Mucosa of descending colon (tissue), 3 donors: ENCODE data around the gene AFAP1. TPM values are rescaled to one million over a fixed set of nuclear protein-coding genes. Genes with fewer than 3 reads are reported as not detected.

Experiments used
- ATAC-seq: fragments of 200-7000 bp; cut with Tn5 transposase; one replicate; pipeline ENCODE4 v1.9.1; 2020; ENCODE audit warnings: mild to moderate bottlenecking, moderate library complexity
- DNase-seq, 3 donors: peaks; one replicate each; pipeline ENCODE4 v3.0.0-alpha.2; 2020
- H3K36me3 ChIP-seq: fragments of 200-600 bp; one replicate; pipeline ENCODE4 v1.8.0; 2021; ENCODE audit warnings: low read depth, mild to moderate bottlenecking
- H3K4me1 ChIP-seq: fragments of 200-600 bp; one replicate; pipeline ENCODE4 v1.8.0; 2021; ENCODE audit warnings: low read depth, mild to moderate bottlenecking
- H3K4me3 ChIP-seq: fragments of 200-600 bp; one replicate; pipeline ENCODE4 v1.8.0; 2021; ENCODE audit warnings: mild to moderate bottlenecking
- H3K9me3 ChIP-seq: fragments of 200-600 bp; one replicate; pipeline ENCODE4 v1.8.0; 2021; ENCODE audit warnings: mild to moderate bottlenecking
- intact Hi-C, 2 donors: fragments of 100-400 bp; cut with DNase I in 1 of 2; cut with micrococcal nuclease in 1 of 2; formaldehyde crosslinking; loops; one replicate each; pipeline versions ENCODE4 v1.11.0 to v1.11.1; 2022; cut with DNase I, micrococcal nuclease
- total RNA-seq, 3 donors: library from RNA; stranded (reverse); fragmentation: NEBNext Ultra II Directional in 2 of 3; extraction: Animal tissue kit (Norgen Biotek cat#: 25700) in 2 of 3; gene quantifications; one replicate each; pipeline versions ENCODE4 v1.2.1 to v1.2.4, GENCODE V29; 2021 to 2023
- TF ChIP-seq, protein P1 (sequence below): fragments of 200-600 bp; IDR thresholded peaks from one replicate; pipeline ENCODE4 v1.8.0; 2022; ENCODE audit warnings: antibody characterized with exemption, mild to moderate bottlenecking
- donor health status: DM: no; HTN: no; CAD: no; lungs with moderate emphysema.
- donor health status: DM: no; HTN: no; CAD: no.
- donor health status: DM: no; HTN: yes; CAD: no.

The AFAP1 gene
- total RNA-seq, 3 donors from 2014 or later: 31.4 to 59.1 (median 37.1) TPM

DNA sequence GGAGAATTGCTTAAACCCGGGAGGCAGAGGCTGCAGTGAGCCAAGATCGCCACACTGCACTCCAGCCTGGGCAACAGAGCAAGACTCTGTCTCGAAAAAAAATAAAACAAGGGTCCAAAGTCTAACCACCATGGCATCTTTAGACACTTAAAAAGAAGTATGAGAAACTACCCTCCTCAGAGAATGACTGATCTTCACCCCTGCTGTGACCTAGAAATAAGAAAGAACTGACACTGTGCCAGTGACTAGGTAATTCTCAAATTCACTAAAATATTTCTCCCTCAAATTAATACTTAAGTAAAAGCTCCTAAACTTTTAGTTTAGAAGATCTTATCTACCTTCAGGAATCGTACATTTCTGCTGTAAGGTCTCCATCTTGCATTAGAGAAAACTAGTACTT, 80.3 kb downstream of the AFAP1 start:
- DNase-seq: no peak
- intact Hi-C loops: no loop called here
- Histone ChIP-seq H3K36me3 (no peaks in the 10 kb centered on the region), H3K4me1 (peaks cover 3% of the 10 kb centered on the region), H3K9me3 (no peaks in the 10 kb centered on the region), H3K4me3 (no peak overlapping the region)
- no peak for ATAC-seq
- TF ChIP-seq, protein P1, sequence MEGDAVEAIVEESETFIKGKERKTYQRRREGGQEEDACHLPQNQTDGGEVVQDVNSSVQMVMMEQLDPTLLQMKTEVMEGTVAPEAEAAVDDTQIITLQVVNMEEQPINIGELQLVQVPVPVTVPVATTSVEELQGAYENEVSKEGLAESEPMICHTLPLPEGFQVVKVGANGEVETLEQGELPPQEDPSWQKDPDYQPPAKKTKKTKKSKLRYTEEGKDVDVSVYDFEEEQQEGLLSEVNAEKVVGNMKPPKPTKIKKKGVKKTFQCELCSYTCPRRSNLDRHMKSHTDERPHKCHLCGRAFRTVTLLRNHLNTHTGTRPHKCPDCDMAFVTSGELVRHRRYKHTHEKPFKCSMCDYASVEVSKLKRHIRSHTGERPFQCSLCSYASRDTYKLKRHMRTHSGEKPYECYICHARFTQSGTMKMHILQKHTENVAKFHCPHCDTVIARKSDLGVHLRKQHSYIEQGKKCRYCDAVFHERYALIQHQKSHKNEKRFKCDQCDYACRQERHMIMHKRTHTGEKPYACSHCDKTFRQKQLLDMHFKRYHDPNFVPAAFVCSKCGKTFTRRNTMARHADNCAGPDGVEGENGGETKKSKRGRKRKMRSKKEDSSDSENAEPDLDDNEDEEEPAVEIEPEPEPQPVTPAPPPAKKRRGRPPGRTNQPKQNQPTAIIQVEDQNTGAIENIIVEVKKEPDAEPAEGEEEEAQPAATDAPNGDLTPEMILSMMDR: no peak

DNA sequence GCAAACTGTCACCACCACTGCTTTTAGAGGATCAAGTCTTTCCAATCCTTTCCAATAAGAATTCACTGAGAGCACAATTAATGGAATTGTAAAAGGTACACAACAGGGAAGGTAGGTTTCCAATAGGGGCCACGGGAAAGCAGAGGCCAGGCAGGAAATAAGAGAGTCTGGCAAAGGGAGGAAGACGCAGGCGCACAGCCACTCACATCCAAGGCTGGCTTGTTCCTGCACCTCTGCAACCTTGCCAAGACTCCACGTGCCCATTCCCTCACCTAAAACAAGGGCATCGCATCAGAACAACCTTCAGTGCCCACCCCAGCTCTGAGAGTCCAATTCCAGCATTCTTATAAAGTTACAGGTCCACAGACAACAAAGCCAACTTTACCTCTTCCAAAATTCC, 81.2 kb downstream of the AFAP1 start:
- no peak for ATAC-seq
- no peak for DNase-seq

DNA sequence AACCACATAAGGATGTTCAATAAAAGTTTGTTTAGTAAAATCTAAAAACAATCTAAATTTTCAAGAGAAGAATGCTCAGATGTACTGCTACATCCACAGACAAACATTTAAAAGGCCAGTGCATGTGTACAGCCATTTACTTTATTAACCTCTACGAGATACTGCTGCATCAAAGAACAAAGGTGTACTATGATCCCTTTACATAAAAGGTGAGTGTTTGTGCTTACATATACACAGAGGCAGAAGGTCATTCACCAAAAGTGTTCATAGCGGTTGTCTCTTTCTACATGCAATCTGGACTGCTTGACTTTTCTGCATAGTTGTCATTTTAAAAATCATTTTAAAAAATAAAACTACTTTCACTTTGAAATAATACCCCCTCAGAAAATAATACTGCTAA, 81.7 kb downstream of the AFAP1 start:
- no peak for ATAC-seq
- TF ChIP-seq, protein P1: no peak
- no peak for DNase-seq
- H3K9me3 ChIP-seq: no peaks in the 10 kb centered on the region
- no peaks in the 10 kb centered on the region for H3K36me3 ChIP-seq
- peaks cover 3% of the 10 kb centered on the region for H3K4me1 ChIP-seq
- intact Hi-C loops: no loop called here
- no peak overlapping the region for H3K4me3 ChIP-seq

More for the DNA sequence above, 81.2 kb downstream of the AFAP1 start:
- TF ChIP-seq, protein P1: no peak
- Histone ChIP-seq H3K9me3 (no peaks in the 10 kb centered on the region), H3K4me1 (peaks cover 3% of the 10 kb centered on the region), H3K4me3 (no peak overlapping the region), H3K36me3 (no peaks in the 10 kb centered on the region)
- intact Hi-C loops: no loop called here

DNA sequence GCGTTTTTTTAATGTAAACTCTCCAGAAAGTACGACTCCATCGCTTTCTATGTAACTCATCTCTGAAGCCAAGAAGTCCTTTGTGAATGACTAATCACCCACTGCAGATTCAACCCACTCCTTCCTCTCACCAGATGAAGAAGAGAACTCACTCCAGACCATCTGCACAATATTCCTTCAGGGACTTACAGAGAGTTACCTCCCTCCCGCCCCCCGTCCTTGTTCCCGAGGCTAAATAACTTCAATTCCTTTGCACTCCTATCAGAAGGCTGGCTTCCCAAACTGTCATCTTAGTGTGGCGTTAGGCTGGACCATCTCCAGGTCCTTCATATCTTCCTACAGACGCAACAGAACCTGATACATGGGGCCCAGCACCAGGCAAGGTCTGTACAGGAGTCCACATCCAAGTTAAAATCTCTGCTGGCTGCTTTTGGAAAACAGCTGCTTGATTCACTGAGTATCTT, 82.4 kb downstream of the AFAP1 start:
- intact Hi-C loops: no loop called here
- H3K4me1 ChIP-seq: peaks cover 6% of the 10 kb centered on the region
- no peaks in the 10 kb centered on the region for H3K9me3 ChIP-seq
- DNase-seq (no peak), ATAC-seq (no peak)
- TF ChIP-seq, protein P1: no peak
- H3K4me3 ChIP-seq: no peak overlapping the region
- H3K36me3 ChIP-seq: no peaks in the 10 kb centered on the region

DNA sequence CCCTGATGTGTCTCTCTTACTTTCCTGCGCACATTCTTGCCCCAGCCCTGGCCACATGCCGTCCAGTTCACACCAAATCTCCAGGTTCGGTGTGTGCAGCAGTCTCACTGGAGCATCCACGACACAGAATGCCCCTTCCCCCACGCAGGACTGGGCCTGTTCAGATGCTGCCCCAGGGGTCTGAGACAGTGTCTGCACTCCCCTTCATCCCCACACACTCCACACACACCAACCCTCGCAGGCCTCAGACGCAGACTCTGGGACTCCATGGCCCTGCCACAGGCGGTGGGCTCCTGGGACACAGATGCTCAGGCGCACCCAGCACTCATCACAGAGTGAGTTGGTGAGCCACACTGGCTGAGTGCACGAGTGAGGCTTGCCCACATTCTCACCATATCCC, 83.9 kb downstream of the AFAP1 start:
- Histone ChIP-seq H3K9me3 (no peaks in the 10 kb centered on the region), H3K4me3 (no peak overlapping the region), H3K36me3 (no peaks in the 10 kb centered on the region), H3K4me1 (peaks cover 6% of the 10 kb centered on the region)
- TF ChIP-seq, protein P1: no peak
- intact Hi-C loops: no loop called here
- DNase-seq: no peak
- no peak for ATAC-seq
